ENCODE measurements around the gene AMIGO1. TPM values are rescaled to one million over a fixed set of nuclear protein-coding genes. Genes with fewer than 3 reads are reported as not detected.

The AMIGO1 gene
- total and polyA plus RNA-seq, 11 donors: 4.6 to 19.1 (median 13.4) TPM

GRCh38 chr1:109502364-109502851 is 7.1 kb downstream of the AMIGO1 start:
- Histone ChIP-seq H3K4me1 (peaks cover 0 to 28% (median 2%) of the 10 kb centered on the region in 12 donors), H3K36me3 (peaks cover 0 to 37% (median 18%) of the 10 kb centered on the region in 9 donors), H3K9me3 (no peaks in the 10 kb centered on the region), H3K27ac (peak overlapping the region in 1 of 12 donors; percentile 61), H3K4me3 (no peak overlapping the region), H3K27me3 (no peaks in the 10 kb centered on the region)
- no peak for TF ChIP-seq CTCF (IDR thresholded peaks at IDR 0.05)
- TF ChIP-seq POLR2A (IDR thresholded peaks at IDR 0.05): no peak
- intact Hi-C loops (cut with DNase I): no loop called here
- ATAC-seq: no peak
- DNase-seq: no peak
- 84 to 91% (median 87%) methylated on average over 3 of the region's 3 CpGs for WGBS, 4 donors

- ATAC-seq: no peak
- no peak for TF ChIP-seq CTCF (IDR thresholded peaks at IDR 0.05)
- TF ChIP-seq POLR2A (IDR thresholded peaks at IDR 0.05): no peak
- Histone ChIP-seq H3K27ac (peak overlapping the region in 1 of 12 donors; percentile 60), H3K9me3 (no peaks in the 10 kb centered on the region), H3K36me3 (peaks cover 0 to 42% (median 20%) of the 10 kb centered on the region in 9 donors), H3K27me3 (no peaks in the 10 kb centered on the region), H3K4me3 (no peak overlapping the region), H3K4me1 (peaks cover 0 to 28% (median 2%) of the 10 kb centered on the region in 12 donors)
- intact Hi-C loops (cut with DNase I): no loop called here
- no peak for DNase-seq
- 67 to 79% (median 76%) methylated on average over 5 of the region's 5 CpGs for WGBS, 4 donors
These were observed 7.7 kb downstream of the AMIGO1 start for GRCh38 chr1:109501644-109502363.

- peak overlapping the region in 2 of 12 donors; percentile 51 to 60 for H3K27ac ChIP-seq
- WGBS, 4 donors: 45 to 53% (median 50%) methylated on average over 5 of the region's 5 CpGs
These were observed 8.6 kb downstream of the AMIGO1 start for GRCh38 chr1:109500941-109501381.

More at GRCh38 chr1:109500941-109501381, 8.6 kb downstream of the AMIGO1 start:
- no peak for DNase-seq
- Histone ChIP-seq H3K4me3 (no peak overlapping the region), H3K4me1 (peaks cover 0 to 28% (median 2%) of the 10 kb centered on the region in 12 donors), H3K27me3 (no peaks in the 10 kb centered on the region), H3K36me3 (peaks cover 0 to 51% (median 29%) of the 10 kb centered on the region in 9 donors), H3K9me3 (no peaks in the 10 kb centered on the region)
- intact Hi-C loops (cut with DNase I): no loop called here
- TF ChIP-seq CTCF (IDR thresholded peaks at IDR 0.05): no peak
- TF ChIP-seq POLR2A (IDR thresholded peaks at IDR 0.05): no peak
- no peak for ATAC-seq

Measured in heart left ventricle (tissue), 16 donors.